GM12865 (cell line): ENCODE data around the gene GBE1.
"Not testable (repeated sequence)": the region's sequence is repeated elsewhere in the genome, so short reads cannot be mapped to it uniquely, and the experiment has no call there.

Experiments
- DNase-seq: peaks from one replicate; pipeline ENCODE4 v3.0.0; 2010; ENCODE audit warnings: low read depth
- H3K4me3 ChIP-seq: 2 replicates; pipeline ENCODE4 v1.5.1; 2011; ENCODE audit warnings: mild to moderate bottlenecking, low read depth, low read length, control low read depth
- TF ChIP-seq, protein P1 (sequence below): IDR thresholded peaks from 2 replicates; pipeline ENCODE4 v1.5.1; 2011; ENCODE audit warnings: low read length, control low read depth, low read depth, inconsistent platforms; ENCODE audit not compliant: insufficient read depth; ENCODE audit errors: missing control alignments

Gene GBE1

DNA sequence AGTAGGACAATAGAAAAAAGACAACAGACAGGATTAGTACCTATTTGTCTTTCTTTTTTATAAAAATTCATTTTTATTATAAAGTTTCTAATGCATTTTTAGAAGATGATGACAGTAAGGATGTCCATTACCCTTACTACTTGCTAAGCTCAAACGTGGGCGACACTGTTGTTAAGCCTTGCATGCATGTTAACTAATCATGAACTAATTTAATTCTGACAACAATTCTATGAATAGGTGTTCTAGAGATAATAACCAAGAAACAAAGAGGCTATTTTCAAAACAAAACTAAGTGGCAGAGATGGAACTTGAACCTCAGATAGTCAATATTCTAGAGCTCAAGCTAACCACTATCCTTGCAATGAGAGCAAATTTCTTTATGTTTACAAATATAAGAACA is 247.9 kb downstream of the GBE1 start:
- TF ChIP-seq, protein P1, sequence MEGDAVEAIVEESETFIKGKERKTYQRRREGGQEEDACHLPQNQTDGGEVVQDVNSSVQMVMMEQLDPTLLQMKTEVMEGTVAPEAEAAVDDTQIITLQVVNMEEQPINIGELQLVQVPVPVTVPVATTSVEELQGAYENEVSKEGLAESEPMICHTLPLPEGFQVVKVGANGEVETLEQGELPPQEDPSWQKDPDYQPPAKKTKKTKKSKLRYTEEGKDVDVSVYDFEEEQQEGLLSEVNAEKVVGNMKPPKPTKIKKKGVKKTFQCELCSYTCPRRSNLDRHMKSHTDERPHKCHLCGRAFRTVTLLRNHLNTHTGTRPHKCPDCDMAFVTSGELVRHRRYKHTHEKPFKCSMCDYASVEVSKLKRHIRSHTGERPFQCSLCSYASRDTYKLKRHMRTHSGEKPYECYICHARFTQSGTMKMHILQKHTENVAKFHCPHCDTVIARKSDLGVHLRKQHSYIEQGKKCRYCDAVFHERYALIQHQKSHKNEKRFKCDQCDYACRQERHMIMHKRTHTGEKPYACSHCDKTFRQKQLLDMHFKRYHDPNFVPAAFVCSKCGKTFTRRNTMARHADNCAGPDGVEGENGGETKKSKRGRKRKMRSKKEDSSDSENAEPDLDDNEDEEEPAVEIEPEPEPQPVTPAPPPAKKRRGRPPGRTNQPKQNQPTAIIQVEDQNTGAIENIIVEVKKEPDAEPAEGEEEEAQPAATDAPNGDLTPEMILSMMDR: no peak
- DNase-seq: no peak
- H3K4me3 ChIP-seq: no peak overlapping the region

DNA sequence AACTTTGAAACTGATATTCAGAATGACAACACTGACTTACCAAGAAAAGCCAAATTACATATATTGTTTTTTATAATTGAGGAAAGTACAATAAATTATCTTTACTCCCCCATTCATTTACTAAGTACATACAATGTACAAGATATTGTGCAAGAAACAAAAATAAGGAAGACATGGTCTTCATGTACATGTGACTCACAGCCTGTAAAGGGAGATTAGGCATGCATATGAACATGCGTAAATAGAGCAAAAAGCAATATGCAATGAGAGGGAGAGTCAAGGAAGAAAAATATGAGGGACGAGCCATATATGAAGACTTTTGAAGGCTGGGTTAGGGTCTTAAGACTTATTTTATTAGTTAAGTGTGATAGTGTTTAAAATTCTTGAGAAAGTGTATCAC is 258.4 kb downstream of the GBE1 start:
- TF ChIP-seq, protein P1: no peak
- DNase-seq: no peak
- no peak overlapping the region for H3K4me3 ChIP-seq

DNA sequence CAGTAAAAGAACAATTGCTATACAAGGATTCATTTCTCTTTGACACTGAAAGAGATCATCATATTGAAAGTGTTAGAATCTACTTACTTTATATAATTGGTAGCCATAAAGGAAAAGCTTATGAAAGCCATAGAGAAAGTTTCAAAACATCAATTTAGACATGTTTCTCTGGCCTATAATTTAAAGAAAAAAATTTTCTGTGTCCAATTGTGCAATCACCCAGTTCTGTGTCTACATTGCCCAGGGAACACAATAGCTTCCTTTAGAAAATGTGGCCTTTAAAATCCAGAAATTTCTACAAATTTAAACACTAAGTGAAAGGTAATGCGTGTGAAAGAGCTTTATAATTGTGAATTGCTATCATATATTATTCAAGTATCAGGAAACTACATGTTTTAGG is 259.2 kb downstream of the GBE1 start:
- TF ChIP-seq, protein P1: no peak
- H3K4me3 ChIP-seq: no peak overlapping the region
- DNase-seq: no peak

DNA sequence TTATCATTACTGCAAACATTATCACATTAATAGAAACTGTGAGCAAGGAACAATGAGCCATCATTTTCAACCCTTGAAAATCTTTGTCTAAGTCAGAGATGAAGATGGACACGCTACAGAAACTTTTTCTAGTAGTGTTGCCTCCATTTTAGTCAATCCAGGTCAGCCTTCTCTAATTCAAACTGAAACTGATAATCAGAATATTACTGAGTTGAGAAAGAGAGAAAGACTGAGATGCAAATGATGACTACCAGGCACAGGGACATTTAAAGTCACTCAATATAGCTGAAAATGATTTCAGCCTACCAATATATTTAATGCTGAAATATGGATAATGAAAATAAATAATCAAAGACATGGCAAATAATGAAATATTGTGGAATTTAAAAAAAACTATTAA is 261.4 kb downstream of the GBE1 start:
- no peak overlapping the region for H3K4me3 ChIP-seq
- TF ChIP-seq, protein P1: no peak
- peak; percentile 12 for DNase-seq

DNA sequence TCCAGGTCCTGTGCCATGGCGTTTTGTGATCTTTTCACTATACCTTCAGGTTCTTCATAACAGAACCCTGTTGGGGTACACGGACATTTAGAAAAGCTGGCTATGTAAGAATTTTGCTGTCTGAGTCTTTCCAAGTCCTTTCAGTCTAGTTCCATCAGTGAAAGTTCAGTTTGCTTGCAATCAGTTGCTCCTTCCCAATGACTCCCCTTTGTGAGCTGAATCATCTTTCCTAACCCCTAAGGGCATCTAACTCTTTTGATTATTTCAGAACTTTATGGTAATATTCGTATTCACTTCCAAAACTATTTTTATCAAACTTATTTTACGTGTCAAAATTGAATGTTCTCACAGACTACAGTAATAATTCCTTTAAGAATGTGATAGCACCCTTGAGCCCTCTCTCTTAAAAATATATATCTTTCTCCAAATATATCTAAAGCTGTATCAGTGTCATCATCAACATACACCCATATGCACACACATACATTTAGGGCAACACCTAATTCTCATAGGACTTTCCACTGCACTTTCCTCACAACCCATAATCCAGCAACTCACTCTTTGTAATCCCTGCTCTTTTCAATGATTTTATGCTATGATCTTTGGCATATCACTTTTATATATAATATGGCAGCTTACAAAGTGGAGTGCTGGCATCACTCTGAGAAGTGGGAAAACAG is 263.7 kb downstream of the GBE1 start:
- no peak for DNase-seq
- no peak overlapping the region for H3K4me3 ChIP-seq
- TF ChIP-seq, protein P1: no peak

DNA sequence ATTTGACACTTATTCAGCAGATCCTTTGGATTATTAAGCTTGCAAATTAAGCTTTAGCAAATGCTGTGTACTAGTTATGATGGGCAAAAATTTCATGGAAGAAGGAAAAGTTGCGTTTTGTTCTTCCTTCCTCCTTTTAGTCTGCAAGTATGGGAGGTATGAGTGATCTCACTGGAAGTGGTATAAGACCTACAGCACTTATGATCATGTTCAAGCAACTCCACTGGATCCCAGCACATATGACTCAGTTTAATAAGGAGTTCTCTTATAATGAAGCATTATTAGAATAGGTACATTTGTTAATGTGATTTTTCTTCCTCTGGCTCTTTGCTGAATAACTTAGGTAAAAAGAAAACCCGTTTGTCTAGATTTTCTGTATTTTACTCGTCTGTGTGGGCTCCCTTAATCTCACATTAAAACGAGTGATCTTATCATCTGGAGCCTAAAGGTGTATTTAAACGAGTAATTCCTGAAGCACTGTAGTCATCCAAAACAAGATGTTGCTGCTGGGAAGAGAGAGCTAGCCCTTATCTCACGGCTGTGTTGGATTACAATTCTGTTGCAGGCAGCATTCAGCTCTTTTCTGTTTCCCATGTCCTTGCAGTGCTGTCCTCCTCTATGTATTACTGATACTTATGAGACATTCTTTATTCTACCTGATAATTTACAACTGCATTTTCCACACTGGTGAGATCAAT is 264.9 kb downstream of the GBE1 start:
- no peak for DNase-seq
- TF ChIP-seq, protein P1: no peak
- no peak overlapping the region for H3K4me3 ChIP-seq

DNA sequence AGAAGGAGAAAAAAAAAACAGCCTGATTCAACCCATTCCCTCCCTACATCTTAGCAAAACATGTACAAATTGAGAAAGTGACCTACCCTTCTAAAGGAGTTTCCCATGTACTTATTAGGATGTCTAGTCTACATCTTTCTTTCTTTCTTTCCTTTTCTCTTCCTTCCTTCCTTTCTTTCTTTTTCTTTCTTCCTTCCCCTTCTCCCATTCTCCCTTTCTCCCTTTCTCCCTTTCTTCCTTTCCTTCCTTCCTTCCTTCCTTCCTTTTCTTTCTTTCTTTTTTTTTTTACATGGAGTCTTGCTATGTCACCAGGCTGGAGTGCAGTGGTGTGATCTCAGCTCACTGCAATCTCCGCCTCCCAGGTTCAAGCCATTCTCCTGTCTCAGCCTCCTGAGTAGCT is 269.0 kb downstream of the GBE1 start:
- H3K4me3 ChIP-seq, DNase-seq: not testable (repeated sequence)
